GM12892 (cell line): ENCODE results near the gene ZPR1.

Source experiments
- POLR2A ChIP-seq: IDR thresholded peaks from 2 replicates; pipeline ENCODE4 v1.6.1; 2011; ENCODE audit warnings: low read depth, low read length, control low read depth
- POLR2AphosphoS5 ChIP-seq: IDR thresholded peaks from 2 replicates; pipeline ENCODE4 v1.6.1; 2011; ENCODE audit warnings: low read depth, low read length, control low read depth

DNA sequence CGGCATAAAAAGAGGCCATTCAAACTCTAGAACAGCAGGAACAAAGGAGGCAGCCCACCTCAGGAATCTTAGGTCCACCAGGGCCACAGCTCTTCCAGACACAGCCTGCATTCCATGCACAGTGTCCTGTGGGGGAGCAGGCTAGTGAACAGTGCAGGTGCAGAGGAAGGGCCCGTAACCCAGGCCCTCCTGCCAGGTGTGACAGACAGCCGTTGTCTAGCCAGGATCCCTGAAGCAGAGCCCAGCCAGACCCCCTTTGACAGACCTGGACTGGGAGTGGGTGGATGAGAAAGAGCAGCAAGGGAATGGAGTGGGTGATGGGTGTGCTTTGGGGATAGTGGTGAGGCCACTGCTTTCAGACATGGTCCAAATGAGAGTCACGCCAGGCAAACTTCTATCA is 1.2 kb upstream of the ZPR1 start:
- TF ChIP-seq POLR2A (no peak), POLR2AphosphoS5 (no peak)
